GM18909 (cell line): ENCODE measurements around the gene IREB2.
"Not testable (repeated sequence)": the region's sequence is repeated elsewhere in the genome, so short reads cannot be mapped to it uniquely, and the experiment has no call there.

ENCODE experiments used
- ATAC-seq: cut with Tn5 transposase; IDR thresholded peaks from one replicate; pipeline ENCODE4 v1.9.1; 2021; ENCODE audit warnings: mild to moderate bottlenecking; ENCODE audit not compliant: unreplicated experiment, poor library complexity

The IREB2 gene

GRCh38 chr15:78431955-78432354 lies 6.1 kb upstream of the IREB2 start:
- ATAC-seq, result no peak

DNA sequence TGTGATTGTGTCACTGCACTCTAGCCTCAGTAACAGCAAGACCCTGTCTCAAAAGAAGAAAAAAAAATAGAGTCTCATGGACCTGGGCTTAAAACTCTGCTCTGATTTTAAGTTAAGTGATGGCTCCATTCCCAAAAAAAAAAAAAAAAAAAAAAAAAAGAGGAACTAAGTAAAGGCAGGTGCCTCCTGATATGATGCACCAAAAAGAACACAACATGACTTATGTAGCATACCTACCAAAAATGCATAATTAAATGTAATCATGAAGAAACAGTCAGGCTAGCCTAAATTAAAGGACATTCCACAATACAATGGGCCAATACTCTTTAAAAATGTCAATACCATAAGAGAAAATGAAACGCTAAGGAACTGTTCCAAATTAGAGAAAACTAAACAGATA lies 5.4 kb upstream of the IREB2 start:
- ATAC-seq, result no peak

- no peak for ATAC-seq
These were observed 3.9 kb upstream of the IREB2 start for GRCh38 chr15:78434134-78434533.

DNA sequence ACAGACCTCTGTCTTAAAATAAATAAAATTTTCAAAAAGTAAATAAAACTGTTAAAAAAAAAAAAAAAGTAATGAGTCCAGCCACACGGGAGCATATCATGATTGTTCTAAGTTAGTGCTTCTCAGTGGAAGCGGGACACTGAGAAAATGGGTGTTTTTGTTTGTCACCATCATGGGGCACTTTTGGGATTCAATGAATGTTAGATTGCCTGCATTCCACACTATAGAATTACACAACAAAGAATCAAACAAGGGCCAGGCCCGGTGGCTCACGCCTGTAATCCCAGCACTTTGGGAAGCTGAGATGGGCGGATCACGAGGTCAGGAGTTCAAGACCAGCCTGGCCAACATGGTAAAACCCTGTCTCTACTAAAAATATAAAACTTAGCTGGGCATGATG lies 3.3 kb upstream of the IREB2 start:
- not testable (repeated sequence) for ATAC-seq

DNA sequence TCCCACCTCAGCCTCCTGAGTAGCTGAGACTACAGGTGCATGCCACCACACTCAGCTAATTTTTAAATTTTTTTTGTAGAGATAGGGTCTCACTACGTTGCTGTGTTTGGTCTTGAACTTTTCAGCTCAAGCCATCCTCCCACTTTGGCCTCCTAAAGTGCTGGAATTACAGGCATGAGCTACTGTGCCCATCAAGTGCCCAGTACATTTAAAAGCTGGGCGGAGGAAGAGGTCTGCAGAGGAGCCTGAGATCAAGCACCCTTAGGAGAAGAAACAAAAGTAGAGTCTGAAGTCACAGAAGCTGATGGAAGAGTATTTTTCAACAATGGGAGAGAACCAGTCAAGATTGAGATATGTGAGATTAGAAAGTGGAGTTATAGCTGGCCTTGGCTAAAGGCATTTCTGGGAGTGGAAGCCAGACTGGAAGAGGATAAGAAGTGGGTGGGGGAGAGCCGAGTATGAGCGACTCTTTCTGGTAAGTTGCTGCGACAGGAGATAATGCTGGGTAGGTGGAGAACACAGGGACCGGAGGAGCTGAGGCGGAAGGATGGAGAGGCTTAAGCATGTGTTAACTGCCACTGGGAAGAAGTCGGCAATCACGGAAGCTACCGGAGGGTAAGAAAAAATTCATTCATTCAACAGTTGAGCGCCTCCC lies 782 bp upstream of the IREB2 start:
- peak; percentile 5 for ATAC-seq

DNA sequence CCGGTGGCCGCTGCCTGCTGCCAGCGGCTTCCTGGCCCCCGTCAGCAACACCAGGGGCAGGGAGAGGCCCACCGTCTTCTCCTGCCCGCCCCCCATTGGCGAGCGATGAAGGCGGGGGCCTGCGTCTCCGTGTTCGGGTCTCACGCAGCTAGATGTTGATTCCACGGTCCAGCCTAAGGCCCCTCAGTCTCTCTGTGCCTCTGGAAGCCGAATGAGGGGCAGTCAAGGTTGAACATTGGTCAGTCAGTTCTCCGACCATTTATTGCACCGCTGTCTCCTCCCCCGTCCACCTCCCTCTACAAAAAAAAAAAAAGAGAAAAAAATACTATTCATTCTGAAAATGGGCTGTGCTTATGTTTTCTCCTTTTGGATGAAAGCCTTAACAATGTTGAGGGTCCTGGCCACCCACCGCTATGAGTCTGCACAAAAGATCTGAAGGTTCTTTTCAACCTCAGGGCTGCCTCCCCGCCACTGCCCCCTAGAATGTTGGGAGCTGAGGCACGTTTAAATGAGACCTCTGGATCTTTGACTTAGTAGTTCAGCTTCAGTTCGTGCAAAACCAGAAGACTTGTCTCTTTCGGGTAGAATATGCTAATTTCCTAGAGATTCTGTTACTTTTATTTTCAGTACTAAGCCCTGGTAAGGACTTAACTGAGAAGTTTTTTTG lies 736 bp downstream of the IREB2 start:
- ATAC-seq, result no peak

DNA sequence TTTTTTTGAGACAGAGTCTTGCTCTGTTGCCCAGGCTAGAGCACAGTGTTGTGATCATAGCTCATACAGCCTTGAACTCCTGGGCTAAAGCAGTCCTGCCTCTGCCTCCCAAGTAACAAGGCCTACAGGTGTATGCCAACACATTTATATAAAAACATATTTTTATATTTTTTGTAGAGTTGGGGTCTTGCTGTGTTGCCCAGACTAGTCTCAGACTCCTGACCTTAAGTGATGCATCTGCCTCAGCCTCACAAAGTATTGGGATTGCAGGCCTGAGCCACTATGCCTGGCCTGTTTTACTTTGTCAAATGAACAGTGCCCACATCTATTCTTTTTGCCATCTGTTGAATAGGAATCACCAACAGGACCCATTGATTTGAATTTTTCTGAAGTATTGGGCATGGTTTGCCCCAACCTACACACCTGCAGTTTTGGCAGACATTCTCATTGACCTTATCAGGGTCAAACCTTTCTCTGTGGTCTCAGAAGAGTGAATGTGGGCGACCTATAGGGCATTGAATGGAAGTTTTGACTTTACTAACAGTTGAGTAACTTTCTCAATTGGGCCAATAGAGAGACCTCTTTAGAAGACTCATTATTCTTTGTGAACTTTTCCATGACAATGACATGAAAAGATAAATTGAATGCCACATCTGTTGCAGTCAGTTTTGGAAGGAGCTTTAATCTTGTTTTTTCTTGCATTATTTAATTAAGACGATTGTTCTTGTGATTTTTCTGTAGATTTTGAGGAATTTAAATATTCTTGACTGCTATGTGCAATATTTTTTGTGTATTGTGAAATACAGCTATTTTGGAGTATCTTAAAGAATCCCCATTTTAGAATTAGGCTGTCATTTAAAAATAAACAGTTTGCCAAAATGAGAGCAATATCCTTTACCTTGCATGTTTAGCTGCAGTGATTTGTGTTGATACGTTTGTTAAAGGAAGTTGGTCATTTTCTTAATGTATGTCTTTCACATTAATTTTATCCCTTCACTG lies 2.7 kb downstream of the IREB2 start:
- ATAC-seq, result no peak

GRCh38 chr15:78444255-78444654 lies 6.2 kb downstream of the IREB2 start:
- ATAC-seq, result no peak

DNA sequence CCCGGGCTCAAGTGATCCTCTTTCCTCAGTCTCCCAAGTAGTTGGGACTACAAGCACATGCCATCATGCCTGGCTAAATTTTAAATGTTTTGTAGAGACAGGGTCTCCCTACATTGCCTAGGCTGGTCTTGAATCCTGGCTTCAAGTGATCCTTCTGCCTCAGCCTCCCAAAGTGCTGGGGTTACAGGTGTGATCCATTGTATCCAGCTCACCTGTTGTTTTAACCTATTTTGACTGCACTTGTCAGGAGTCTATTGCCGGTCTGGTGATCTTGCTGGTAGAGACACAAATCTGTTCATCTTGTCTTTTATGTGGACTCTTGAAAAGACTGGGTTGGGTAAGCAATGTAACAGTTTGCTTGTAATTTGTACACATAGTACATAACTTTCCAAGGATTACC lies 7.9 kb downstream of the IREB2 start:
- no peak for ATAC-seq

GRCh38 chr15:78446551-78446950 lies 8.5 kb downstream of the IREB2 start:
- ATAC-seq, result no peak

- ATAC-seq, result no peak
These were observed 10.6 kb downstream of the IREB2 start for GRCh38 chr15:78448441-78449219.

DNA sequence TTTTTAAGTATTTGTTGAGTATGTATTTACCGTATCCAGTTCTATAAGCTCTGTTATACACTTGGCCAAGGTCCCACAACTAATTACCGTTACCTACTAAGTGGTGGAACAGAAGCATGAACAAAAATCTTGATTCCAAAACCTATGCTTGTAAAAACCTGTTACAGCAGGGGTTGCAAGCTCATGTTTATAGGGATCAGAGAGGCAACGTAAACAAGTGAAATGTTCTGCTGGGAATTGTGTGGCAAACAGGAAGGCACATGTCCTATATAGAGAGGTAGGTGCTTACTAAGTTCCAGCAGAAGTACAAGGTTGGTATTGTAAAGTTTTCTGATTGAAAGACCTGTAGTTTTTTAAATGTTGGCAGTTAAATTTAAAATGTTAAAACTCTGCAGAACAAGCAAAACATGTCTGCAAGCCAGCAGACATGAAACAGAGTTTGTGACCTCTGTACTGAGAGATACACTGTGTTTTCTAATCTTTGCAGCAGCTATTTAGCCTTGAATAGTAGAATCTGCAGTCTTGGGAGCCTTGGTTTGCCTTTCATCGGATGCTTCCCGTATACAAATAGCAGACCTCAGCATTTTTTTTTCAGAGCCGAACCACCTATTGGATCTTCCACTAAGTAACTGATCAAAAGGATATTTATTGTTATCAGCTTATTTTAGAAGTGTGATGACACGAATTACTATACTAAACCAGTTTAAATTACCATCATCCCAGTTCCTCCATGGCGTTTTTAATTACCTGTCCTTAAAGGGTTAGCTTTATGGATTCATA lies 11.4 kb downstream of the IREB2 start:
- ATAC-seq, result no peak

- no peak for ATAC-seq
These were observed 12.4 kb downstream of the IREB2 start for GRCh38 chr15:78450285-78450858.

DNA sequence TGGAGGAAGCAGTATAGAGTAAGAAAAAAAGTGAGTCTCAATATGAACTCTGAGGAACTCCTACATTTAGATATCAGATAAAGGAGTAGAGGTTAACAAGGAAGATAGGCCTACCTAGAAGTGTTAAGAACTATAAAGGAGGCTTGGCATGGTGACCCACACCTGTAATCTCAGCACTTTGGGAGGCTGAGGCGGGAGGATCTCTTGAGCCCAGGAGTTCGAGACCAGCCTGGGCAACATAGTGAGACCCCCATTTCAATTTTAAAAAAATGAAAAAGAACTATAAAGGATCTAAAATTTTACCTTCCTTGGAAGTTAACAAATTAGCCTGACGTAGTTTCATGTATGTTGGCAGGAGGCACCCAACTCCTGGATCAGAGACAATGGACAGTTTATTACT lies 14.5 kb downstream of the IREB2 start:
- ATAC-seq, result no peak

DNA sequence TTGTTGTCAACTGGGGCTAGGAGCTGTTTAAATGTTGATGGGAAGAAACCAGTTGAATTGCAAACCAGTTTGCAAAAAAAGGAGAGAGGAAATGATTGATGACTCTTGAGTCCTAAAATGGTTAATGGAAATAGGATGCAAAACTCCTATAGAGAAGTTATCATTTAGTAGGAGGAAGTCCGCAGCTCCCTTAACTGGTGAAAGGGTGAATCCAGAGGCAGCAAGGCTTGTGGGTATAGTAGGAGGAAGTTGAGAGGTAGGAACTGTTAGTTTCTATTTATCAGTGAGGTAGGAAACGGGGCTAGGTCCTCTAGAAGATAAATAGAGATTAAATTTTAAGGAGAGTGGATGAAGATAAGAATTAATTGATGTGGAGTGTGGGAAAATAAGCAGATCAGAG lies 15.4 kb downstream of the IREB2 start:
- no peak for ATAC-seq

- no peak for ATAC-seq
These were observed 17.0 kb downstream of the IREB2 start for GRCh38 chr15:78454992-78455391.

- ATAC-seq, result no peak
These were observed 17.7 kb downstream of the IREB2 start for GRCh38 chr15:78455749-78456148.

DNA sequence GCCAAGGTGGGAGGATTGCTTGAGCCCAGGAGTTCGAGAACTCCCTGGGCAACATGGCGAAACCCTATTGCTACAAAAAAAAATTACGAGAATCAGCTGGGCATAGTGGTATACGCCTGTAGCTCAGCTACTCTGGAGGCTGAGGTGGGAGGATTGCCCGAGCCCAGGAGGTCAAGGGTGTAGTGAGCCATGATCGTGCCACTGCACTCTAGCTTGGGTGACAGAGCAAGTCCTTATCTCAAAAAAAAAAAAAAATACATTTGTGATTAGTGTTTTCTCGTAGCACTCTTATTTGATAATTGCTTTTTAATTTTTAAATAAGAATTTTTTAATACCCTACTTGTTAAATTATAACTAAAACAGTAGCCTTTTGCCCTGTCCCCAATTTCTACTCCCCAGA lies 18.4 kb downstream of the IREB2 start:
- ATAC-seq, result no peak

DNA sequence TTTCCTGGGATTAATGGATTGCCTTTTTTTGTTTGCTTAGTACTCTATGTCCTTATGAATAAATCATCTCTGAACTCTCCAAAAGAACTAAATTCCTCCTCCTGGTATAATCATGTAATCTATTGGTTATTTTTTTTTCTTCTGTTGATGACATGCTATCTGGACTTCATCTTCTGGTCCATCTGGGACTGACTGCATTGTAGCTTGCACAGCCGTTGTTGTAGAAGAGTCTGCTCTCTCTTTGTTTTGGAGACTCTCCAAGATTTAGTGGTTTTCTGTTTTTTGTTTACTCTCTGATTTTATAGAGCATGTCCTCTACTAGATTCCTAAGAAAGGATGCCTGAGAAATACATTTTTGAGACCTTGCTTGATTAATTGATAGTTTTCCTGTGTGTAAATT lies 19.1 kb downstream of the IREB2 start:
- no peak for ATAC-seq
